Activated CD4-positive, alpha-beta T cell treated with anti-CD3 and anti-CD28 coated beads, Interleukin-2, amount 10 ng/mL, durations not matched to agents 24 days and 14 days (primary cell): Measurements from ENCODE around the gene DKC1. TPM values are rescaled to one million over a fixed set of nuclear protein-coding genes. Genes with fewer than 3 reads are reported as not detected.

Source experiments
- DNase-seq: peaks from one replicate; pipeline ENCODE4 v3.0.0; 2022
- H3K27ac Mint-ChIP-seq: one replicate; pipeline ENCODE4 v1.8.0; 2022; ENCODE audit warnings: mild to moderate bottlenecking, mixed read lengths
- H3K27me3 Mint-ChIP-seq: one replicate; pipeline ENCODE4 v1.8.0; 2022; ENCODE audit warnings: mixed read lengths
- H3K36me3 Mint-ChIP-seq: one replicate; pipeline ENCODE4 v1.8.0; 2022; ENCODE audit warnings: low read depth, mild to moderate bottlenecking, mixed read lengths
- H3K4me1 Mint-ChIP-seq: one replicate; pipeline ENCODE4 v1.8.0; 2021; ENCODE audit warnings: mixed read lengths
- H3K4me3 Mint-ChIP-seq: one replicate; pipeline ENCODE4 v1.8.0; 2022; ENCODE audit warnings: mild to moderate bottlenecking, moderate library complexity, mixed read lengths
- H3K9me3 Mint-ChIP-seq: one replicate; pipeline ENCODE4 v1.8.0; 2021; ENCODE audit warnings: mixed read lengths
- intact Hi-C: fragments of 100-400 bp; cut with micrococcal nuclease; formaldehyde crosslinking; loops from one replicate; pipeline ENCODE4 v1.15.1; 2023
- total RNA-seq: library from RNA; stranded (reverse); gene quantifications from 2 replicates; pipeline ENCODE4 v1.2.3, GENCODE V29; 2022

DKC1 gene
- total RNA-seq: 183 and 196 TPM in 2 replicates

DNA sequence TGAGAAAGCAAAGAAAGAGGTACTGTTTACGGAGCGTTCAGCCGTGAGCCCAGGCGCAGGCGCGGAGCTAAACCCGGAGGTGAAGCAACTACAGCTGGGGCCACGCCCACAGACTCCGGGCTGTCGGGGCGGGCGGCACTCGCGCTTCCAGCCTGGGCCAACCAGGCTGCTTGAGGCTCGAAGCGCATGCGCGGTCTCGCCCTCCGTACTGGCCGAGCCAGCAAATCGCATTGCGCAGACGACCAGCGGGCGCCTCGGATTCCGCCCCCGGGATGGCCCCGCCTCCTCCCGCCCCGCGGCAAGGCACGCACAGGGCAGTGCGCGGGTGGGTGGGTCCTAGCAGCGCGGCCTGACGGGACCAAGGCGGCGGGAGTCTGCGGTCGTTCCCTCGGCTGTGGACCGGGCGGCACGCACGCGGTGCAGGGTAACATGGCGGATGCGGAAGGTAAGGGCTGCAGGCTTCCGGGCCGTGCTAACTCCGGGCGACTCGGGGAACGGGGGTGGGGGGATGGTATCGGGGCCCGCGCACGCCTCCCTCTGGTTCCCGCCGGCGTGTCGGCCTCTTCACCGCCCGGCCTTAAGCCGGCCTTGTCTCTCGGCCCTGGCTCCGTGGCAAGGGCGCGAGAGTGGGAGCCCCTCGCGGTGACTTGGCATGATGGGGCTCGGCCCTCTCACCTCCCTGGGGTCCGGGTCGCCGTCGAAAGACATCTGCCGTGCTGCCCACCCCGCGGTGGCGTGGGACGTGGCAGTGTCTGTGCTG is at the start of gene DKC1:
Gene DKC1 (plus strand): TSS at position 328 of the 760 bp plus-strand sequence. CDS start 102 bp downstream, at position 430.
- peak within 1 kb of the TSS; percentile 90 for H3K4me3 Mint-ChIP-seq
- peaks cover 33% of the 10 kb centered on the region for H3K36me3 Mint-ChIP-seq
- DNase-seq: peak; percentile 98
- H3K9me3 Mint-ChIP-seq: no peaks in the 10 kb centered on the region
- intact Hi-C loops: loop anchor here (1.0 to 5.0 kb wide), 3 partner anchors 37 to 80 kb away; partner anchors contain the start of gene MPP1
- no peaks in the 10 kb centered on the region for H3K27me3 Mint-ChIP-seq
- peak within 1 kb of the TSS; percentile 94 for H3K27ac Mint-ChIP-seq
- peaks cover 18% of the 10 kb centered on the region for H3K4me1 Mint-ChIP-seq

DNA sequence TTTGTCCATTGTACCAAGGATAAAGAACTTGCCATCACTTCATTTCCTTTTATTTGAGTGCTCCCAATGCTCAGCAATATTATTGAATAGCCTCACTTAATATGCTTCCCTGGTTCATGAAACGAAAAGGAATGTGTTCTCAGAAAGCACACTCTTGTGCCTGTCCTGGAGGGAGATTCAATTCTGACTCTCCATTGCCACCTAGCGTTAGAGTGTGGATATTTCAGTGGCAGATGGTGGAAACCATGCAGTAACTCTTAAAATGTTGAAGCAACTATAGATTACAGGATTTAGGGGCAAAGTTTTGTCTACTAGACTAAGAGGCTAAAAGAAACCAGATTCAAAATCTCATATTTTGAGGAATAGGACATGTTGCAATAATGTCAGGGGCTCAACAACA is 47.7 kb upstream of the DKC1 start:
- Mint-ChIP-seq H3K4me3 (no peak overlapping the region), H3K27ac (no peak overlapping the region), H3K27me3 (no peaks in the 10 kb centered on the region), H3K9me3 (no peaks in the 10 kb centered on the region), H3K4me1 (peaks cover 48% of the 10 kb centered on the region), H3K36me3 (peaks cover 18% of the 10 kb centered on the region)
- intact Hi-C loops: loop anchor here (5.0 kb wide), 1 partner anchor 87 kb away; no protein-coding TSS in a partner anchor
- peak; percentile 87 for DNase-seq

DNA sequence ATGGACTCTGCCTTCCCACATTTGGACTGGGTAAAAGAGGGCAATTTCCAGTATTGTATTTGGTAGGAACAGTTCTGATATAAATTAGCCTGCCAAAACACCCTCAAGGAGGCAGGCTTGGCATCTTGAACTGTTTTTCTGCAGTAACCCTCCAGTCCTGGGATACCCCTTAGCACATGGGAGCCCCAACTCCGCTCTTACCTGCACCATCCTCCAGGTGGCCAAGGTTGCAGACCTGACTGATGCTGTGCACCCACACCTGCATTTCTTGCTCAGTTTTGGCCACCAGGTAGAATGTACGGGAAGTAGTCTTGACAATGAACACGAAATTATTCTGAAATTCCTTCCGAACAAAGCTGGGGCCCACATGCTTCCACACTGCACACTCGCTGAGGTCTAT is 46.8 kb upstream of the DKC1 start:
- Mint-ChIP-seq H3K9me3 (no peaks in the 10 kb centered on the region), H3K4me3 (no peak overlapping the region), H3K27ac (no peak overlapping the region), H3K36me3 (peaks cover 15% of the 10 kb centered on the region), H3K4me1 (peaks cover 47% of the 10 kb centered on the region), H3K27me3 (no peaks in the 10 kb centered on the region)
- intact Hi-C loops: loop anchor here (1.0 to 5.0 kb wide), 2 partner anchors 9 to 86 kb away; no protein-coding TSS in a partner anchor
- DNase-seq: peak; percentile 56

DNA sequence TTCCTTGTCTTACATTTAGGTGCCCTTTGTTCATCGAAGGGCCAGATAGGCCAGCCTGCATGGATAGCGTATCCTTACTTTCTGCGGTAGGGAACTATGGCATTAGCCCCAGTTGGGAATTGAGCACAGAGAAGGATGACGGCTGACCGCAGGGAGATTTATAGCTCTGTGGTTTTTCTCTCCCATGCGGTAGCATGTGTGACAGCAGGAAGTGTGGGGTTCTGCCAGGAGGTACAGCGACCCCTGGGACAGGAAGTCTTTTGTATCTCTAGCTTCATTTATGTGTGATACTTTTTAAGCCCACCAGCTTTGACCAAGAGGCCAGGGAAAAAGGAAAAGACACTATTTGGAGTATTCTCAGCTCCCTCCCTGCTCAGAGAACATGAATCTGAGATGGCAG is 44.8 kb upstream of the DKC1 start:
- H3K9me3 Mint-ChIP-seq: no peaks in the 10 kb centered on the region
- H3K27ac Mint-ChIP-seq: peak overlapping the region; percentile 80
- no peaks in the 10 kb centered on the region for H3K27me3 Mint-ChIP-seq
- intact Hi-C loops: loop anchor here (5.0 kb wide), 1 partner anchor 84 kb away; no protein-coding TSS in a partner anchor
- H3K36me3 Mint-ChIP-seq: peaks cover 9% of the 10 kb centered on the region
- H3K4me3 Mint-ChIP-seq: peak overlapping the region; percentile 59
- peaks cover 39% of the 10 kb centered on the region for H3K4me1 Mint-ChIP-seq
- peak; percentile 71 for DNase-seq

DNA sequence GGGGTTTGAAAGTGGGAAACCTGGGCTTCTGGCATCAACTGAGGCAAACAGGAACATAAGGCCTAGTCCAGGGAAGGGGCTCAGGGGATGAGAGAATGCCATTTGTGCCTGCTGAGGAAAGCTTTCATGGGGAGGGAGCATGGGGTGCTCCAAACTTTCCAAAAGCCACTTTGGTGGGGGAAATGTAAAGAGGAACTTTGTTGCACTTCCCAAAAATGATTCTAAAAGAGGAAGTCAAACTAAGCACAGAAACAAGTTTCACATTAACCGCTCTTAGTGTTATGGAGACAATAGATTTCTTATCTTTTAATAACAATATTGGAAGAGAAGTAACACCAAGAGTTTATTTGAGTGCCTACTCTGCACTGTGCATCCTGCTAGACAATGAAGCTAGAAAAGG is 44.0 kb upstream of the DKC1 start:
- peaks cover 40% of the 10 kb centered on the region for H3K4me1 Mint-ChIP-seq
- peak; percentile 53 for DNase-seq
- intact Hi-C loops: loop anchor here (5.0 kb wide), 1 partner anchor 84 kb away; no protein-coding TSS in a partner anchor
- peak overlapping the region; percentile 85 for H3K27ac Mint-ChIP-seq
- no peaks in the 10 kb centered on the region for H3K27me3 Mint-ChIP-seq
- H3K4me3 Mint-ChIP-seq: peak overlapping the region; percentile 62
- H3K9me3 Mint-ChIP-seq: no peaks in the 10 kb centered on the region
- peaks cover 7% of the 10 kb centered on the region for H3K36me3 Mint-ChIP-seq

DNA sequence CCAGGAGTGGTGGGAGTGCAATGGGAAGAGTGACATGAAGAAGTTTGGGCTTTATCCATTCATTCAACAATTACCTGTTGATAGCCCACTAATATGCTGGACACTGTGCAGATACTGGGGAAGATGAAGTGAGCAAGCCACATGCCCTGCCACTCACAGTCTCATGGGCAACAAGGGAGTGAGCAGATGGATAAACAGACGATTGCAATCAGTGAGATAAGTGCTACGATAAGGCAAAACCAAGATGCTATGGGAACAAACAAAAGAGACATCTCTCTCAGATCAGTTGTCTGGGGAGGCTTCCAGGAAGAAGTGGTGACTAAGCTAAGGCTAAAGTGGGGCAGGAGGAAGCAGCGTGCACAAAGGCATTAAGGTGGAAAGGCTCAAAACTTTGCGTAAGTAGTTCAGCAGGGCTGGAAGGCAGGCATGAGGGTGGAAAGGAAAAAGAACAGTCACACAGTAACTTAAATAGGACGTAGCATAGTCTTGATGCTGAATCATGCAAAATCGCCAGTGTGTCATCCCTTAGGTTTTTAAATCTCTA is 43.5 kb upstream of the DKC1 start:
- intact Hi-C loops: loop anchor here (5.0 kb wide), 1 partner anchor 83 kb away; no protein-coding TSS in a partner anchor
- peak; percentile 82 for DNase-seq
- H3K4me1 Mint-ChIP-seq: peaks cover 43% of the 10 kb centered on the region

DNA sequence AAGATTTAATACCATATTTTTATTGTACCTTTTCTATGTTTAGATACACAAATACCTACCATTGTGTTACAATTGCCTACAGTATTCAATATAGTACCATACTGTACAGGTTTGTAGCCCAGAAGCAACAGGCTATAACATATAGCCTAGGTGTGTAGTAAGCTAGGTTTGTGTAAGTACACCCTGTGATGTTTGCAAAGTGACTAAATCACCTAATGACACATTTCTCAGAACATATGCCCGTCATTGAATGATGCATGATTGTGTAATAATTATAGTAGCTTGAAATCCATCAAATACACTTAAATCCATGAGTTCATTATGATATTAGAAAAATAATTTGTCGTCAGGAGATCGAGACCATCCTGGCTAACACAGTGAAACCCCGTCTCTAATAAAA is 42.6 kb upstream of the DKC1 start:
- no peak for DNase-seq
- Mint-ChIP-seq H3K36me3 (peaks cover 7% of the 10 kb centered on the region), H3K4me3 (no peak overlapping the region), H3K4me1 (peaks cover 43% of the 10 kb centered on the region), H3K9me3 (no peaks in the 10 kb centered on the region), H3K27ac (no peak overlapping the region), H3K27me3 (no peaks in the 10 kb centered on the region)
- intact Hi-C loops: no loop called here

More for the DNA sequence above, 43.5 kb upstream of the DKC1 start:
- Mint-ChIP-seq H3K4me3 (peak overlapping the region; percentile 62), H3K36me3 (peaks cover 7% of the 10 kb centered on the region), H3K9me3 (no peaks in the 10 kb centered on the region), H3K27ac (peak overlapping the region; percentile 85), H3K27me3 (no peaks in the 10 kb centered on the region)

DNA sequence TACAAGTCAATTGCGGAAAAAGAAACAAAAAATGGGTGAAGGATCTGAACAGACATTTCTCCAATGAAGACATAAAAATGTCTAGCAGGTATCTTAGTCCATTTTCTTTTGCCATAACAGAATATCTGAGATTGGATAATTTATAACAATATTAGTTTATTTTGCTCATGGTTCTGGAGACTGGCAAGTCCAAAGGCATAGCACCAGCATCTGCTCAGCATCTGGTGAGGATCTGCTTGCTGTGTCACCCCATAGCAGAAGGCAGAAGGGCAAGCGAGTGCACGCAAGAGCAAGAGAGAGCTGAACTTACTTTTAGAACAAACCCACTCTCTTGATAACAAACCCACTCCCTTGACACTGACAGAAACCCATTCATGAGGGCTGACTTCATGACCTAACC is 41.5 kb upstream of the DKC1 start:
- Mint-ChIP-seq H3K36me3 (peaks cover 7% of the 10 kb centered on the region), H3K4me3 (no peak overlapping the region), H3K9me3 (no peaks in the 10 kb centered on the region), H3K27me3 (no peaks in the 10 kb centered on the region), H3K27ac (no peak overlapping the region), H3K4me1 (peaks cover 54% of the 10 kb centered on the region)
- intact Hi-C loops: no loop called here
- DNase-seq: no peak

DNA sequence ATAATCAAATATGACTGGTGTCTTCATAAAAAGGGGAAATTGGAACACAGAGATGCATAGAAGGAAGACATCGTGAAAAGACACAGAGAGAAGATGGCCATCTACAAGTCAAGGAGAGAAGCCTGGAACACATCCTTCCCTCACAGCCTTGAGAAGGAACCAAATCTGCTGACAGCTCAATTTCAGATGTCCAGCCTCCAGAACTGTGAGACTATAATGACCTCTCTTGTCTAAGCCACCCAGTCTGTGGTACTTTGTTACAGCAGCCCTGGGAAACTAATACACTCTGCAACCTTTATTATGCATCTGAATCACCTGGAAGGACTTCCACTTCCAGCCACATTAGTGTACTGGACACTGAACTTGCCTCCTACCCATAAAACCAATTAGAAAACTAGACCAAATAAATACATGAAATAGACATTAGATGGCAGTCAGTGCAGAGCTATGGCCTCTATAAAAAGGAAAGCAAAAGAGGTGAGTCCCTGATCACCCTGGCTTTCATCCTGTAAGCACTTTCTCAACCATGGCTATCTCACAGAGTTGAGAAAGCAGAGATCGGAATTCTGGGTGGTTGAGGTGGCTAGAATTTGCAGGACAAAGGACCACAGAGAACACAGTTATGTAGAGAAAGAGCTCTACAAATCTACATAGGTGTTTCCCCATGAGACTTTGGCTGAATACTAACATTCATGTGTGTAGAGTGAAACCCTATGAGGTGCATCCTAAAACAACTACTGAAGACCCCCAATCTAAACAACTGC is 37.5 kb upstream of the DKC1 start:
- Mint-ChIP-seq H3K27ac (peak overlapping the region; percentile 88), H3K9me3 (peaks cover 3% of the 10 kb centered on the region), H3K36me3 (peaks cover 13% of the 10 kb centered on the region), H3K27me3 (no peaks in the 10 kb centered on the region), H3K4me1 (peaks cover 56% of the 10 kb centered on the region), H3K4me3 (peak overlapping the region; percentile 54)
- intact Hi-C loops: loop anchor here (1.0 kb wide), 1 partner anchor 9 kb away; no protein-coding TSS in a partner anchor
- peak; percentile 57 for DNase-seq

DNA sequence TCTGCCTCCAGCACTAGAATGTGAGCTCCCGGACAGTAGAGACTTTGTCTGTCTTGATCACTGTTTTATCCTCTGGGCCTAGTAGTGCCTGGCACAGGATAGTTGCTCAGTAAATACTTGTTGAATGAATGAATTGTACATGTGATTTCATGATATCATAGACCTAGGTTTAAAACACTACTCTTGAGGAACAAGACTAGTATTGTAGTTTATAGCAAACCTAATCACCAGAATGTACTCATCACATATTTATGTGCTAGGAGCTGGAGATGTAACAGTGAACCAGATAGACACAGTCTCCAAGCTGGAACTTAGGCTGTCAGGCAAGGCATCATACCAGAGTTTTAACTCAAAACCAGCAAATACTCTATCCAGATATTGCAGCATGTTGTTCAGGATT is 35.2 kb upstream of the DKC1 start:
- Mint-ChIP-seq H3K27me3 (no peaks in the 10 kb centered on the region), H3K4me1 (peaks cover 72% of the 10 kb centered on the region), H3K9me3 (peaks cover 3% of the 10 kb centered on the region), H3K36me3 (peaks cover 13% of the 10 kb centered on the region), H3K4me3 (no peak overlapping the region), H3K27ac (no peak overlapping the region)
- intact Hi-C loops: no loop called here
- no peak for DNase-seq

DNA sequence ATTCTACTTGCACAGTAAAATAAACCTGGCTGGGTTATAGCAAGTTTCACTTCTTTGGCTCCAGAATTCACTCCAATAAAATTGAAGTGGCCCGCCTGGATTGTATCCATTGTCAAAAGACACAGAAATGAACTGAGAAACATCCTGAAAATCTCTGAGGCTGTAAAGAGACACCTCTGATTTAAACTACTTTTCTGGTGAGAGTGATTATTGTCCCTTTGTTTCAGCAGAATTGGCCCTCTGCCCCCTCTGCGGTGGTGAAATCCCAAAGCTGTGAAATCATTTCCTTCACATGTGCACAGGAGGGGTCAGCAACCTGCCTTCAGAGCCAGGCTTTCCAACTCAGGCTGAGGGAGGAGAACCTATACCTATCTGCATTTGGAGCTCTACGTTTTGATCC is 34.8 kb upstream of the DKC1 start:
- Mint-ChIP-seq H3K4me3 (no peak overlapping the region), H3K36me3 (peaks cover 13% of the 10 kb centered on the region), H3K4me1 (peaks cover 77% of the 10 kb centered on the region), H3K27ac (no peak overlapping the region), H3K27me3 (no peaks in the 10 kb centered on the region), H3K9me3 (peaks cover 3% of the 10 kb centered on the region)
- intact Hi-C loops: no loop called here
- DNase-seq: no peak

DNA sequence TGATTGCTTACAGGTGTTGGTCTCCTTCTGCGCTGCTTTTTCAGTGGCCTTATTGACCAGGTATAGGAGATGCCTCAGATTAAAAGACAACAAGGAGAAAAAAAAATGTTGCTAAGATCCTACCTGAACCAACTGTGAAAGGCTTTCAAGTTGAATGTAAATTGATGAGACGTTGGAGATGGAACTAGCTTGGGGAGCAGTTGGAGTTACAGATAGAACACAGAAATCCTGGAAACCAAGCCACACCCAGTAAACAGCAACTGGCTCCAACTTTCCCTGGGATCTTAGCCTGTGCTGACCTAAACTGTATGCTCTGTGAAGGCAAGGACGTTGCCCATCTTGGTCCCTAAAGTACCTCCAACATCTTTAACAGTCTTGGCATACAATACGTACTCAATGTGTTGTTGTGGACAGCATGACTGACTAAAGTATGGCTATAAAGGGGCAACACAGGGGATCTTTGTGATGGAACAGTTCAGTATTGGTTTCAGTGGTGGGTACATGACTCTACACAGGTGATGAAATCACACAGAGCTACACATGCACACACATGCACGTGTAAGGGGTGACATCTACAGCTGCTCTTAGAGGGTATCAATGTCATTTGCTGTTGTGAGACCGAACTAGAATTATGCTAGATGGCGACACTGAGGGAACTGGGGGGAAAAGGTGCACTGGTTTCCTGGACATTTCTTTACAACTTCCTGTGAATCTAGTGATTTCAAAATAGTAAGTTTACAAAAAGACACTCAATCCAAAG is 34.1 kb upstream of the DKC1 start:
- Mint-ChIP-seq H3K9me3 (peaks cover 3% of the 10 kb centered on the region), H3K4me1 (peaks cover 77% of the 10 kb centered on the region), H3K4me3 (no peak overlapping the region), H3K36me3 (peaks cover 13% of the 10 kb centered on the region), H3K27ac (peak overlapping the region; percentile 20), H3K27me3 (no peaks in the 10 kb centered on the region)
- intact Hi-C loops: no loop called here
- peak; percentile 53 for DNase-seq

DNA sequence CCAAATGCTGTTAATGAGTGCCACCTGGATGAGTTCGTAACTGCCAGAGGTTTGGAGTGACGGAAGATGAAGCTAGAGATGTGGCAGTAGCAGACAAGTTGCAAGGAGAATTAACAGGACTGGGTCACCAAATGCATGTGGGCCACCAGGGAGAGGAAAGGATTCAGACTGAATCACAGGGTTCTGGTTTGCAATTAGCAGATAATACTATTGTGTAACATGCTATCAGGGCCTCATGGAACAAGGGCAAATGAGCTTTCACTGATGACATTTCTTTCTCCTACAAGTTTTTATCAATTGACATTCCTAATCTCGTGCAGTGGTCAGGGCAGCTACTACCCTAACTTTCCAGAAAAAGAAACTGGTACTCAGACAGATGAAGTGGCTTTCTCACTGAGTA is 33.2 kb upstream of the DKC1 start:
- H3K4me1 Mint-ChIP-seq: peaks cover 81% of the 10 kb centered on the region
- H3K27ac Mint-ChIP-seq: no peak overlapping the region
- no peak for DNase-seq
- no peak overlapping the region for H3K4me3 Mint-ChIP-seq
- intact Hi-C loops: no loop called here
- no peaks in the 10 kb centered on the region for H3K27me3 Mint-ChIP-seq
- H3K9me3 Mint-ChIP-seq: peaks cover 3% of the 10 kb centered on the region
- H3K36me3 Mint-ChIP-seq: peaks cover 13% of the 10 kb centered on the region
